ENCODE data around the gene TMEM42. TPM values are rescaled to one million over a fixed set of nuclear protein-coding genes. Genes with fewer than 3 reads are reported as not detected.

The TMEM42 gene
- total RNA-seq, 3 donors from 2014 or later, result 12.8 to 28.6 (median 20.3) TPM

DNA sequence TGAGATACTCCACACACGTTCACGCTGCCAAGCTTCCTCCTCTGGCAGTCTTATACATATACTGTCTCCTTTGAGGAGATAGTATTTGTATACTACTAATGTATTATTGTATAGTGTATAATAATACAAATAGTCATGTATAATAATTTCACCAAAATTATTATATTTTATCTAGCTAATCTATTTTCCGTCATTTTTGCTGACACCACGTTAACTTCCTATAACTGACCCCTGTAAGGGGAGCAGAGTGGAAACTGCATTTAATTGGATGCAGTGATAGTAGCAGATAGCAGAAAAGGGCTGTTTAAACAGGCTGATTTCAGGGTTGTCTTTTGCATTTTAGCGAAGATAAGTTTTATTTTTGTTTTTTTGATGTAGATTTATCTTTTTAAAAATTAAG lies 30.5 kb upstream of the TMEM42 start:
- no peak overlapping the region for H3K27ac ChIP-seq
- no peaks in the 10 kb centered on the region for H3K36me3 ChIP-seq
- DNase-seq (ENCODE audit: low spot score in 2 of 2), result no peak
- H3K4me3 ChIP-seq, result no peak overlapping the region
- H3K27me3 ChIP-seq, result no peaks in the 10 kb centered on the region
- no peaks in the 10 kb centered on the region for H3K9me3 ChIP-seq
- TF ChIP-seq POLR2AphosphoS5 (IDR thresholded peaks at IDR 0.05) (no peak), CTCF (IDR thresholded peaks at IDR 0.05) (no peak), POLR2A (IDR thresholded peaks at IDR 0.05) (no peak)
- intact Hi-C loops (cut with DNase I; ENCODE audit: low total_unique reads), result no loop called here
- no peaks in the 10 kb centered on the region for H3K4me1 ChIP-seq

DNA sequence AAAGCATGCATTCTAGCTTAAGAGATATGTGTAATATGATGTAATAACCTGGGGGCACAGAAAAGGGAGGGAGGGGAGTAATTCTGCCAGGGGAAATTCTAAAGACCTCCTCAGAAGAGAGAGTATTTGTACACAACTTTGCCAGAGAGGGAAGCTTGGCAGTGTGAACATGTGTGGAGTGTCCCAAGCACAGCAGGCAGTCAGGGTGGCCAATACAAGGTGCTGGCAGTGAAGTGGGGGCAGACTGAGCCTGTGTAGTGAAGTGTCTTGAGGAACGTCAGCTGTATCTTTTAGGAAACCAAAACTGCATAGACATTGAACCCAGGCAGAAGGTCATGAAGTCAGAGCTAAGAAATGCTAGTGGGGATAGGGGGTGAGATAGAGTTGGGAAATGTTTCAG lies 29.7 kb upstream of the TMEM42 start:
- intact Hi-C loops (cut with DNase I; ENCODE audit: low total_unique reads), result no loop called here
- DNase-seq (ENCODE audit: low spot score in 2 of 2), result no peak
- no peak overlapping the region for H3K27ac ChIP-seq
- no peaks in the 10 kb centered on the region for H3K9me3 ChIP-seq
- H3K36me3 ChIP-seq, result no peaks in the 10 kb centered on the region
- no peaks in the 10 kb centered on the region for H3K4me1 ChIP-seq
- no peaks in the 10 kb centered on the region for H3K27me3 ChIP-seq
- no peak for TF ChIP-seq POLR2A (IDR thresholded peaks at IDR 0.05)
- TF ChIP-seq POLR2AphosphoS5 (IDR thresholded peaks at IDR 0.05), result no peak
- TF ChIP-seq CTCF (IDR thresholded peaks at IDR 0.05), result no peak
- no peak overlapping the region for H3K4me3 ChIP-seq

DNA sequence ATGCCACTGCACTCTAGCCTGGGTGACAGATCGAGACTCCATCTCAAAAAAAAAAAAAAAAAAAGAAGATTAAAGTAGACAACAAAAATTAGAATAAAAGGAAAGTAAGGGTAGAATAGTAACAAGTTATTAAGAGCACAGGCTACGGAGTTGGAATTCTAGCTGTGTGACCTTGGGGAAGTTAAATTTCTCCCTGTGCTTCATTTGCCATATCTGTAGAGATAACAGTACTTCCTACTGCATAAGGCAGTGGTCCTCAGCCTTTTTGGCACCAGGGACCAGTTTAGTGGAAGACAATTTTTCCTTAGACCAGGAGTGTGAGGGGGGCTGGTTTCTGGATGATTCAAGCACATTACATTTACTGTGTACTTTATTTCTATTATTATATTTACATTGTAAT lies 28.7 kb upstream of the TMEM42 start:
- Histone ChIP-seq H3K27ac (no peak overlapping the region), H3K36me3 (no peaks in the 10 kb centered on the region), H3K4me3 (no peak overlapping the region), H3K9me3 (no peaks in the 10 kb centered on the region), H3K4me1 (no peaks in the 10 kb centered on the region), H3K27me3 (no peaks in the 10 kb centered on the region)
- intact Hi-C loops (cut with DNase I; ENCODE audit: low total_unique reads), result no loop called here
- TF ChIP-seq POLR2AphosphoS5 (IDR thresholded peaks at IDR 0.05) (no peak), CTCF (IDR thresholded peaks at IDR 0.05) (no peak), POLR2A (IDR thresholded peaks at IDR 0.05) (no peak)
- DNase-seq (ENCODE audit: low spot score in 2 of 2), result no peak

GRCh38 chr3:44833394-44833793 lies 28.3 kb upstream of the TMEM42 start:
- H3K36me3 ChIP-seq, result no peaks in the 10 kb centered on the region
- H3K27me3 ChIP-seq, result no peaks in the 10 kb centered on the region
- H3K4me3 ChIP-seq, result no peak overlapping the region
- H3K9me3 ChIP-seq, result no peaks in the 10 kb centered on the region
- DNase-seq (ENCODE audit: low spot score in 2 of 2), result no peak
- TF ChIP-seq POLR2A (IDR thresholded peaks at IDR 0.05) (no peak), CTCF (IDR thresholded peaks at IDR 0.05) (no peak), POLR2AphosphoS5 (IDR thresholded peaks at IDR 0.05) (no peak)
- no peak overlapping the region for H3K27ac ChIP-seq
- H3K4me1 ChIP-seq, result no peaks in the 10 kb centered on the region
- intact Hi-C loops (cut with DNase I; ENCODE audit: low total_unique reads), result no loop called here

DNA sequence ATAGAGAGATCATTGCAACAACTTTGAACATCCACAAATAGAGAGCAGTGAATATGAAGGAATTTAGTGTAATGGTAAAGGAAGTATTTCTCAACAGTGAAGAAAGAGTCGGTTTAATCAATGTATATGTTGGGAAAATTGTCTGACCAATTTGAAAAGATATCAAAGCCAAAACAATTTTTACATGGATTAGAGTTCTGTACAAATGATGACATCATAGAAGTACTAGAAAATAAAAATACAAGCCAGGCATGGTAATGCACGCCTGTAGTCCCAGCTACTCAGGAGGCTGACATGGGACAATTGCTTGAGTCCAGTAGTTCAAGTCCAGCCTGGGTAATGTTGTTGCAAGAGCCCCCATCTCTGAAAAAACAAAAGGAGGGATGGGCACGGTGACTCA lies 26.0 kb upstream of the TMEM42 start:
- no peak overlapping the region for H3K27ac ChIP-seq
- H3K27me3 ChIP-seq, result no peaks in the 10 kb centered on the region
- no peaks in the 10 kb centered on the region for H3K36me3 ChIP-seq
- no peaks in the 10 kb centered on the region for H3K4me1 ChIP-seq
- H3K9me3 ChIP-seq, result no peaks in the 10 kb centered on the region
- intact Hi-C loops (cut with DNase I; ENCODE audit: low total_unique reads), result no loop called here
- no peak overlapping the region for H3K4me3 ChIP-seq
- TF ChIP-seq POLR2A (IDR thresholded peaks at IDR 0.05) (no peak), CTCF (IDR thresholded peaks at IDR 0.05) (no peak), POLR2AphosphoS5 (IDR thresholded peaks at IDR 0.05) (no peak)
- no peak for DNase-seq (ENCODE audit: low spot score in 2 of 2)

All from breast epithelium (tissue), 4 donors.